ENCODE results near the gene CDKAL1.

DNA sequence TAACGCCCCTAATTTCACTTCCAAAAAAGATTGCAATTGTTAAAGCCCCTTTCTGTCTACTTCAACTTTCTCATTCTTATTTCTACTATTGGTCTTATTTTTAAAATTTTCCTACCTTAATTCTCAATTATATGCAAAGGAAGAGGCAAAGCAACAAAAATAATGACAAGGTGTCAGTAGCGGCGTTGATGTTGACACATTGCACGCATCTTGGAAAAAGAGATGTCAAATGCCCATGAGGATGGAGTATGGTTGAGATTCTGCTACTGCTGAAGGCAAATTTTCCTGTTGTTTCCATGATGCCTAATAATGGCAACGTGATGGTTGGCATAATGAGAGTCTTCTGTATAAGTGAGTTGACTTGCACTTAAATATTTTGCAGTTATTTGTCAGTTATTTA lies 258.9 kb downstream of the CDKAL1 start:
- TF ChIP-seq EZH2 (IDR thresholded peaks at IDR 0.05) (no peak), CTCF (IDR thresholded peaks at IDR 0.05) (no peak), EZH2phosphoT487 (IDR thresholded peaks at IDR 0.05) (no peak)

All from neural progenitor cell (in vitro differentiated cells).